Measurements from ENCODE around the gene RAB34.

Gene RAB34

DNA sequence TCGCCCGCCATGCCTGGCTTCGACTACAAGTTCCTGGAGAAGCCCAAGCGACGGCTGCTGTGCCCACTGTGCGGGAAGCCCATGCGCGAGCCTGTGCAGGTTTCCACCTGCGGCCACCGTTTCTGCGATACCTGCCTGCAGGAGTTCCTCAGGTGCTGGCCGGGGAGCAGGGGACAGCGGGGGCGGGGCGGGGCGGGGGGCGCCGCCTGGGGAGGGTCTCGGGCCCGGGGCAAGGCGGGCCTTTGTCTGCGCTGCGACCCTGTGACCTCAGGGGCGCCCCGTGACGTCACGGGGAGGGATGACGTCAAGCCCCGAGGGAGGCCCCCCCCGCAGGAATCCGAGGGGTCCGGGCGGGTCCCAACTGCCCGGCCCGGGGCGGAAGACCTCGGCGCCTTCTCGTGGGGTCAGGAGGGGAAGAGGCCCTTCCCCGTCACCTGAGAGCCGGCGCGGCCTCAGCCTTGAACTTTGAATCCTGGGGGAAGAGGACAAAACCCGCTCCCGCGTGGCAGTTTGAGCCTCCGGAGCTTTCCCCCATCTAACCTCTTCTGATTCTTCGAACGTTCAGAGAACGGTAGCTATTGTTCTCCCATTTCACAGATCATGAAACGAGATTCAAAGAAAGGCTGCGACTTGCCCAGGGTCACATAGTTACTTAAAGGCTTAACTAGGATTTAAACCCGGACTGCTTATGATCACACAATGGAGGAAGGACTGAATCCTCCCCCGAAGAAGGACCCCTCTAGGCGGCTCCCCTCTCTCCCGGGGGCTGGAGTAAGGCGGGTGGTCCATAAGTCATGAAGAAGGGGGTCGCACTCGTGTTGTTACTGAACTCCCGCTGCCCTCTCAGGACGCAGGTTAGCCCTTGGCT lies 26.7 kb upstream of the RAB34 start:
- TF ChIP-seq, protein P1, sequence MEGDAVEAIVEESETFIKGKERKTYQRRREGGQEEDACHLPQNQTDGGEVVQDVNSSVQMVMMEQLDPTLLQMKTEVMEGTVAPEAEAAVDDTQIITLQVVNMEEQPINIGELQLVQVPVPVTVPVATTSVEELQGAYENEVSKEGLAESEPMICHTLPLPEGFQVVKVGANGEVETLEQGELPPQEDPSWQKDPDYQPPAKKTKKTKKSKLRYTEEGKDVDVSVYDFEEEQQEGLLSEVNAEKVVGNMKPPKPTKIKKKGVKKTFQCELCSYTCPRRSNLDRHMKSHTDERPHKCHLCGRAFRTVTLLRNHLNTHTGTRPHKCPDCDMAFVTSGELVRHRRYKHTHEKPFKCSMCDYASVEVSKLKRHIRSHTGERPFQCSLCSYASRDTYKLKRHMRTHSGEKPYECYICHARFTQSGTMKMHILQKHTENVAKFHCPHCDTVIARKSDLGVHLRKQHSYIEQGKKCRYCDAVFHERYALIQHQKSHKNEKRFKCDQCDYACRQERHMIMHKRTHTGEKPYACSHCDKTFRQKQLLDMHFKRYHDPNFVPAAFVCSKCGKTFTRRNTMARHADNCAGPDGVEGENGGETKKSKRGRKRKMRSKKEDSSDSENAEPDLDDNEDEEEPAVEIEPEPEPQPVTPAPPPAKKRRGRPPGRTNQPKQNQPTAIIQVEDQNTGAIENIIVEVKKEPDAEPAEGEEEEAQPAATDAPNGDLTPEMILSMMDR (IDR thresholded peaks at IDR 0.05; ENCODE audit: insufficient read depth, low read length, missing control alignments), result no peak
- POLR2A ChIA-PET, result interaction anchor here (0.7 to 13.2 kb wide), 7 partner anchors 9 to 850 kb away, joined by 3 to 174 read pairs (median 4); partner anchors contain the start of genes NEK8, RPL23A and TLCD1

DNA sequence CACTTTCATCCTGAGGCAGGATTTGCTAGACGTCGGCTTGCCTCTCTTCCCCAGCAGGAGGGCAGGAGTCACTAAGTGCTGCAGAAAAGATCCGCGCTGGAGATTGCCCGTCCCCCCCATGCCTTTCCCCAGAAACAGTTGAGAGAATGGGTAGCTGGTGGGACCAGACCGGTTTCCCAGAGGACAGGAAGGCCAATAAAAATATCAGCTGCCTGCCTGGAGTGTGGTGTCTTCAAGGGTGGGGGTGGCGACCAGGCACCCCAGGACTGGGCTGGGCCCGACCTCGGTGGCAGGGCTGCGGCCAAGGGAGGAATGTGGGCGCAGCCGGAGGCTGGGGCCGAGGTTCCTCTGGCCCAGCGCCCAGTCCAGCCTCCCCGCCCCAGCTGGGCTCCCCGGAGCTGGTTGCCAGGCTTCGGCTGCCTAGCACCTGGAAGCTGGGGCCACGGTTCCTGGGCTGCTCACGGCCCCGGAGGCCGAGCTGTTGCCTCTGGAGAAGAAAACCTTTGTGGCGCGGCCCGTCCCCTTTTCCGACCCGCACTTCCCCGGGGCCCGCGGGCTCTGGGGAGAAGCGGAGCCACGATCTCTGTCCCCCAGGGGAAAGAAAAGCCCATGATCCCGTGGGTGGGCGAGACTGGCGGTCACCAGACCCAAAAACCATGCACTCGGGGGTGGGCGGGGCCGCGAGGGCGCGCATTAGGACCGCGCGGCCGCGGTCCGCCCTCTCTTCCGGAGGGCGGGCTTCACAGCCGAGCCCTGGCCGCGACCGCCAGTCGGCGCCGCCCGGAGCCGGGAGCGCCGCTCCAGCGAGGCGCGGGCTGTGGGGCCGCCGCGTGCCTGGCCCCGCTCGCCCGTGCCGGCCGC lies 25.8 kb upstream of the RAB34 start, which contains the start of gene TRAF4:
Gene TRAF4 (plus strand): TSS at position 769 of the 861 bp plus-strand sequence. CDS start 102 bp downstream, outside the sequence.
- H3K4me3 ChIP-seq (ENCODE audit: low read depth, low read length), result peak within 1 kb of the TSS; percentile 93
- TF ChIP-seq, protein P1 (IDR thresholded peaks at IDR 0.05; ENCODE audit: insufficient read depth, low read length, missing control alignments), result peak; percentile 6
- ChIA-PET CTCF (interaction anchor here (1.2 to 17.9 kb wide), 5 partner anchors 9 to 172 kb away, joined by 3 to 603 read pairs (median 16); partner anchors contain the start of genes NEK8, RPL23A and TLCD1), POLR2A (interaction anchor here (0.8 to 13.2 kb wide), 5 partner anchors 9 to 67 kb away, joined by 3 to 174 read pairs (median 3); partner anchors contain the start of genes NEK8 and TLCD1)
- DNase-seq (ENCODE audit: low read depth, low spot score), result no peak

More for the DNA sequence above, 26.7 kb upstream of the RAB34 start:
- CTCF ChIA-PET, result interaction anchor here (0.6 to 17.9 kb wide), 6 partner anchors 9 to 372 kb away, joined by 3 to 603 read pairs (median 10); partner anchors contain the start of genes NEK8, RPL23A and TLCD1
- DNase-seq (ENCODE audit: low read depth, low spot score), result no peak
- H3K4me3 ChIP-seq (ENCODE audit: low read depth, low read length), result peak overlapping the region; percentile 93

DNA sequence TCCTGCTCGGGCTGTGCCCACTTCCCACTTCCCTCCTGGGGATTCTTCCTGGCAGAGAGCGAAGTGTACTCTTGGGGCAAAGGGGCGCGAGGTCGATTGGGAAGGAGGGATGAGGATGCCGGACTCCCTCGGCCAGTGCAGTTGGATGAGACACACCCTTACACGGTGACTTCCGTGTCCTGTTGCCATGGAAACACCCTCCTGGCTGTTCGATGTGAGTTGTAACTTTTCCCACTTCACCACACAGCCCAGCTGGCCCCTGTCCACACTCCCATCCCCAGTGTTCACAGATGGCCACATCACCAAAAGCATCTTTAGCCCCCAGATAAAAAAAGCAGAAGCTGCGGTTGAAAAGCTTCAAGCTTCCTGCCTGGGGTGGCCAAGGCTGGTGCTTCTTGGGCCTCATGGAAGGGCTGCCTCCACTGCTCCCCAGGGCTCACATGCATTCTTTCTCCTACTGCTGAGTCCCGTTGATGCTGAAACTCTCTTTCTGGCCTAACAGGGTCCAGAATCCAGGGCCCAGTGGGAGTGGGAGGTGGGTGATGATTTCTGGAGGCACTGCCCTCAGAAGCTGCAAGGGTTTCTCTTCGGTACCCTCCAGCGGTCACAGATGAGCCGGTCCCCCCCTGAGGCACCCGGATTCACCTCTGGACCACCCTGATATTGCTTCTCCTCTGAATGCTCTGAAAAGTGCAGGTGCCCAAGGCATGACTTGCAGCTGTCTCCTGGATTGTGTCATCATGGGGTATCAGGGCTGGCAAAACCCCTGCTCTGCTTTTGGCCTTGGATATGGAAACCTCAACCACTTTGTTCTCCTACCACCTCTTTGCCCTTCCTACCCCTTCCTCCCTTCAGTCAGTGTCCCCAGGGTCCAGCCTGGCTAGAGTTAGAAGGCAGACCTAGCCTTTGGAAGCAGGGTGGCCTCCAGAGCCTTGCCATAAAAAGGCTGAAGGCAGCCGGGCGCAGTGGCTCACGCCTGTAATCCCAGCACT lies 24.0 kb upstream of the RAB34 start:
- no peak overlapping the region for H3K4me3 ChIP-seq (ENCODE audit: low read depth, low read length)
- DNase-seq (ENCODE audit: low read depth, low spot score), result no peak
- CTCF ChIA-PET, result interaction anchor here (1.0 to 17.9 kb wide), 5 partner anchors 8 to 212 kb away, joined by 3 to 603 read pairs (median 8); partner anchors contain the start of genes NEK8, RPL23A and TLCD1
- POLR2A ChIA-PET, result interaction anchor here (13.2 kb wide), 1 partner anchor 14 kb away, joined by 174 read pairs; the partner anchor contains the start of genes NEK8 and TLCD1
- TF ChIP-seq, protein P1 (IDR thresholded peaks at IDR 0.05; ENCODE audit: insufficient read depth, low read length, missing control alignments), result no peak

DNA sequence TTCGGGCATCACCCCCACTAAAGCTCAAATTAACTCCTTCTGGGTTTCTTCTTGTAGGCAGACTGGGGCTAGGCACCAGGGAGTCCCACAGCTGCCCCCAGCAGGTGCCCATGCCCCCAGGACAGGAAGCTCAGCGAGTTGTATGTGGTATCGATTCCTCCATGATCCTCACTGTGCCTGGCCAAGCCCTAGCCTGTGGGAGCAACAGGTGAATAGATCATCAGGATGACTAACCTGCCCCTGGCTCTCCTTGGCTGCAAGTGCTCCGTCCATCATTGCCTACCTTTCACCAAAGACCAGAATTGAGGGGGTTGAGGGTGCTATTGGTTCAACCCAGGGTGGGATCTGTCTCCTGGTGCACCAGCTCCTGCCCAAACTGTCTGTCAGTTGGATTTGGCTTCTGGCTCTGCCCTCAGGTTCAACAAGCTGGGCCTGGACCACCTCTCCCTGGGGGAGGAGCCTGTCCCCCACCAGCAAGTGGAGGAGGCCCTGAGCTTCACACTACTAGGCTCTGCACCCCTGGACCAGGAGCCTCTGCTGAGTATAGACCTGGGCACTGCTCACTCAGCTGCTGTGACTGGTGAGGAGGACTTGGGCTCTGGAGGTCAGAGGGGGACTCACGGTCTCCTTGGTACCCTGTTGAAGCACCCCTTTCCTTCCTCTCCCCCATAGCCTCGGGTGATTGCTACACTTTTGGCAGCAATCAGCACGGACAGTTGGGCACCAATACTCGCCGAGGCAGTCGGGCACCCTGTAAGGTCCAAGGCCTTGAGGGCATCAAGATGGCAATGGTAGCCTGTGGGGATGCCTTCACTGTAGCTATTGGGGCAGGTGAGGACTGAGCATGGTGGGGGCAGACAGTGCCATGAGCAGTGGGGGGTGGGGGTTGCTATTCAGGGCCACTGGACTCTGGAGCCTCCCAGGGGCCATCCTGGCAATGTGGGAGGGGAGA lies 23.0 kb upstream of the RAB34 start:
- TF ChIP-seq, protein P1 (IDR thresholded peaks at IDR 0.05; ENCODE audit: insufficient read depth, low read length, missing control alignments), result no peak
- no peak for DNase-seq (ENCODE audit: low read depth, low spot score)
- CTCF ChIA-PET, result interaction anchor here (1.5 to 17.9 kb wide), 5 partner anchors 9 to 213 kb away, joined by 3 to 603 read pairs (median 9); partner anchors contain the start of genes NEK8, RPL23A and TLCD1
- POLR2A ChIA-PET, result interaction anchor here (13.2 kb wide), 1 partner anchor 13 kb away, joined by 174 read pairs; the partner anchor contains the start of genes NEK8 and TLCD1
- no peak overlapping the region for H3K4me3 ChIP-seq (ENCODE audit: low read depth, low read length)

All from AG04449 (cell line).